ENCODE data around the gene KCNN3. TPM values are rescaled to one million over a fixed set of nuclear protein-coding genes. Genes with fewer than 3 reads are reported as not detected.

KCNN3 gene
- total RNA-seq, 1 donor from 2014 or later, result 0.92 TPM

GRCh38 chr1:154742606-154743005, 127.5 kb downstream of the KCNN3 start:
- Mint-ChIP-seq H3K36me3 (ENCODE audit: low read depth) (no peaks in the 10 kb centered on the region), H3K4me1 (ENCODE audit: low read depth) (peaks cover 32% of the 10 kb centered on the region), H3K4me3 (ENCODE audit: unreplicated experiment) (no peak overlapping the region), H3K9me3 (ENCODE audit: low read depth) (peaks cover 10% of the 10 kb centered on the region), H3K27me3 (ENCODE audit: low read depth) (peaks cover 40% of the 10 kb centered on the region), H3K27ac (ENCODE audit: unreplicated experiment) (no peak overlapping the region)
- no peak for TF ChIP-seq CTCF (IDR thresholded peaks at IDR 0.05)
- DNase-seq (ENCODE audit: low spot score), result no peak

GRCh38 chr1:154741741-154742495, 128.2 kb downstream of the KCNN3 start:
- Mint-ChIP-seq H3K4me1 (ENCODE audit: low read depth) (peaks cover 32% of the 10 kb centered on the region), H3K27me3 (ENCODE audit: low read depth) (peaks cover 37% of the 10 kb centered on the region), H3K27ac (ENCODE audit: unreplicated experiment) (peak overlapping the region; percentile 3), H3K36me3 (ENCODE audit: low read depth) (no peaks in the 10 kb centered on the region), H3K4me3 (ENCODE audit: unreplicated experiment) (no peak overlapping the region), H3K9me3 (ENCODE audit: low read depth) (peaks cover 10% of the 10 kb centered on the region)
- no peak for DNase-seq (ENCODE audit: low spot score)
- no peak for TF ChIP-seq CTCF (IDR thresholded peaks at IDR 0.05)

- DNase-seq (ENCODE audit: low spot score), result no peak
- no peak for TF ChIP-seq CTCF (IDR thresholded peaks at IDR 0.05)
These were observed 128.8 kb downstream of the KCNN3 start for GRCh38 chr1:154741327-154741726.

GRCh38 chr1:154739654-154740053, 130.4 kb downstream of the KCNN3 start:
- Mint-ChIP-seq H3K27ac (ENCODE audit: unreplicated experiment) (no peak overlapping the region), H3K4me1 (ENCODE audit: low read depth) (peaks cover 16% of the 10 kb centered on the region), H3K27me3 (ENCODE audit: low read depth) (peaks cover 28% of the 10 kb centered on the region)

More at GRCh38 chr1:154741327-154741726, 128.8 kb downstream of the KCNN3 start:
- Mint-ChIP-seq H3K9me3 (ENCODE audit: low read depth) (peaks cover 10% of the 10 kb centered on the region), H3K36me3 (ENCODE audit: low read depth) (no peaks in the 10 kb centered on the region), H3K4me3 (ENCODE audit: unreplicated experiment) (no peak overlapping the region), H3K4me1 (ENCODE audit: low read depth) (peaks cover 30% of the 10 kb centered on the region), H3K27ac (ENCODE audit: unreplicated experiment) (peak overlapping the region; percentile 33), H3K27me3 (ENCODE audit: low read depth) (peaks cover 34% of the 10 kb centered on the region)

GRCh38 chr1:154736841-154737240, 133.2 kb downstream of the KCNN3 start:
- Mint-ChIP-seq H3K36me3 (ENCODE audit: low read depth) (no peaks in the 10 kb centered on the region), H3K9me3 (ENCODE audit: low read depth) (peaks cover 10% of the 10 kb centered on the region), H3K27ac (ENCODE audit: unreplicated experiment) (no peak overlapping the region), H3K4me1 (ENCODE audit: low read depth) (peaks cover 12% of the 10 kb centered on the region), H3K27me3 (ENCODE audit: low read depth) (peaks cover 26% of the 10 kb centered on the region), H3K4me3 (ENCODE audit: unreplicated experiment) (no peak overlapping the region)
- TF ChIP-seq CTCF (IDR thresholded peaks at IDR 0.05), result no peak
- DNase-seq (ENCODE audit: low spot score), result no peak

More at GRCh38 chr1:154739654-154740053, 130.4 kb downstream of the KCNN3 start:
- no peak for DNase-seq (ENCODE audit: low spot score)
- Mint-ChIP-seq H3K4me3 (ENCODE audit: unreplicated experiment) (no peak overlapping the region), H3K9me3 (ENCODE audit: low read depth) (peaks cover 10% of the 10 kb centered on the region), H3K36me3 (ENCODE audit: low read depth) (no peaks in the 10 kb centered on the region)
- no peak for TF ChIP-seq CTCF (IDR thresholded peaks at IDR 0.05)
